Measurements from ENCODE around the gene BRAF.

DNA sequence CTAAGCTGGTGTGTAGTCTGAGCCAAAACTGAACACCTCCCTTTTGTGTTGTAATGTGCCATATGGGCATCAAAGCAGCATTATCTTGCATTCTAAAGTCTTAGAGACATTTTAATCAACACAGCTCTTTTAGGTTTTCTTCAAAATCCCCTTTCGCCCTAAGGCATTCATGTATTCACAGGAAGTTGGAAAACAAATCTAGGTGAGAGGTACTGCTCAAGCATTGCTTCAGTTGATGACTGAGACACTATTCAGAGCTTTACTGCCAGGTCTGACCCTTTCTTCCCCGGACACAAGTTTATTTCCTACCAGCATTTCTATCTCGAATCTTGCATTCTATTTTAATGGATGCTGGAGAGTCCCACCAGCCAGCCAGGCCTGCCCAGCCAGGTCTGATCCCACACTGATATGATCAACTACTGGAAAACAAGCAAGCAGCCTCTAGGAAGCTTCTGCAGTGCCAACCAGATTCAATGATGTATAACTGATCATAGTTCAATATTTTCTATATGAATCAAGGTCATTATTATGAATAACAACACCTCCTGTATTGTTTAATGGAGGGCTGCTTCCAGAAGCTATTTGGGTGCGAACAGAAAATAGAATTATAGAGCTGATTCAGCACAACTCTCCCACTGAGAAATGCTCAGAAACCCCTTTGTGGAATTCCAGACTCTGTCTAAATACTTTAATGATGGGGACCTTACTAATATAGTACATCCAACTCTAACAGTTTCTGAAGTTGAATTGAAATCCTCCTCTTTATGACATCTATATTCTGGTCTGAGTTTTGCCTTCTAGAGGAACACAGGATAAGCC is 4.0 kb upstream of the BRAF start:
- TF ChIP-seq POLR2AphosphoS5 (IDR thresholded peaks at IDR 0.05; ENCODE audit: insufficient read depth, low read depth, low read length) = no peak
- no peak for TF ChIP-seq CTCF (IDR thresholded peaks at IDR 0.05; ENCODE audit: extremely low read depth in 1 of 2, insufficient read depth in 1 of 2, low read depth in 1 of 2, low read length in 2 of 2)

Data from endothelial cell of umbilical vein (primary cell).